NCI-H2107 treated with DMSO at 0.1 percent for 48 hours (cell line): ENCODE results near the gene PCDHA5.
"Not testable (repeated sequence)": the region's sequence is repeated elsewhere in the genome, so short reads cannot be mapped to it uniquely, and the experiment has no call there.

Source experiments
- DNase-seq: peaks from one replicate; lab custom pipeline; 2025; ENCODE audit not compliant: unreplicated experiment; lab: John Stamatoyannopoulos, UW

Gene PCDHA5

GRCh38 chr5:140822969-140823368 lies 1.6 kb downstream of the PCDHA5 start:
- not testable (repeated sequence) for DNase-seq

GRCh38 chr5:140823475-140823874 lies 2.1 kb downstream of the PCDHA5 start:
- DNase-seq, result no peak

- no peak for DNase-seq
These were observed 6.4 kb downstream of the PCDHA5 start, which contains the start of gene PCDHA6 for GRCh38 chr5:140827704-140828361. Gene PCDHA6, plus strand, starts transcription at chr5:140827960. Its CDS starts 132 bp downstream, at chr5:140828092.

GRCh38 chr5:140828362-140828737 lies 6.9 kb downstream of the PCDHA5 start:
- DNase-seq, result no peak

GRCh38 chr5:140829511-140830501 lies 8.4 kb downstream of the PCDHA5 start:
- DNase-seq, result not testable (repeated sequence)

GRCh38 chr5:140833993-140834392 lies 12.6 kb downstream of the PCDHA5 start, which contains the start of gene PCDHA7:
Gene PCDHA7, plus strand, starts transcription at chr5:140834269. Its CDS starts 115 bp downstream, at chr5:140834384.
- no peak for DNase-seq

- not testable (repeated sequence) for DNase-seq
These were observed 13.1 kb downstream of the PCDHA5 start for GRCh38 chr5:140834439-140835008.

- no peak for DNase-seq
These were observed 14.5 kb downstream of the PCDHA5 start for GRCh38 chr5:140835622-140836510.

- no peak for DNase-seq
These were observed 19.9 kb downstream of the PCDHA5 start, which contains the start of gene PCDHA8 for GRCh38 chr5:140840978-140841962. Gene PCDHA8, plus strand, starts transcription at chr5:140841187. Its CDS starts 135 bp downstream, at chr5:140841322.

- DNase-seq, result no peak
These were observed 21.7 kb downstream of the PCDHA5 start for GRCh38 chr5:140842798-140843733.

GRCh38 chr5:140848139-140849102 lies 27.0 kb downstream of the PCDHA5 start, which contains the start of gene PCDHA9:
Gene PCDHA9, plus strand, starts transcription at chr5:140848382. Its CDS starts 114 bp downstream, at chr5:140848496.
- DNase-seq, result not testable (repeated sequence)

- not testable (repeated sequence) for DNase-seq
These were observed 28.6 kb downstream of the PCDHA5 start for GRCh38 chr5:140849831-140850634.

GRCh38 chr5:140855772-140856674 lies 34.6 kb downstream of the PCDHA5 start, which contains the start of gene PCDHA10:
Gene PCDHA10, plus strand, starts transcription at chr5:140855897. Its CDS starts 152 bp downstream, at chr5:140856049.
- no peak for DNase-seq

- DNase-seq, result no peak
These were observed 36.0 kb downstream of the PCDHA5 start for GRCh38 chr5:140857177-140857986.
